Activated B cell treated with CpG ODN at 0.5 μM for 24 hours (primary cell): ENCODE data around the gene SACM1L. TPM values are rescaled to one million over a fixed set of nuclear protein-coding genes. Genes with fewer than 3 reads are reported as not detected.

Experiments used
- ATAC-seq: fragments of 200-7000 bp; cut with Tn5 transposase; one replicate; pipeline ENCODE4 v1.10.0; 2021; ENCODE audit warnings: low read depth, mild to moderate bottlenecking, moderate library complexity
- CTCF ChIA-PET: fragments of 350-600 bp; sonication (Branson Sonifier 250); formaldehyde crosslinking; loops from one replicate; lab custom pipeline; 2021; ENCODE audit warnings: antibody characterized with exemption; lab: Charles Lee
- POLR2A ChIA-PET: fragments of 350-600 bp; sonication (Branson Sonifier 250); formaldehyde crosslinking; loops from one replicate; lab custom pipeline; 2021; ENCODE audit warnings: antibody characterized with exemption; lab: Charles Lee
- DNase-seq: peaks from one replicate; pipeline ENCODE4 v3.0.0; 2022
- H3K27ac Mint-ChIP-seq: one replicate; pipeline ENCODE4 v1.8.0; 2020; ENCODE audit warnings: mixed read lengths
- H3K27me3 Mint-ChIP-seq: one replicate; pipeline ENCODE4 v1.8.0; 2021; ENCODE audit warnings: mixed read lengths
- H3K36me3 Mint-ChIP-seq: one replicate; pipeline ENCODE4 v1.8.0; 2021; ENCODE audit warnings: low read depth, mixed read lengths
- H3K4me1 Mint-ChIP-seq: one replicate; pipeline ENCODE4 v1.8.0; 2021; ENCODE audit warnings: mixed read lengths
- H3K4me3 Mint-ChIP-seq: one replicate; pipeline ENCODE4 v1.8.0; 2020; ENCODE audit warnings: mild to moderate bottlenecking, mixed read lengths
- H3K9me3 Mint-ChIP-seq: one replicate; pipeline ENCODE4 v1.8.0; 2020; ENCODE audit warnings: mixed read lengths
- intact Hi-C: fragments of 100-400 bp; cut with micrococcal nuclease; formaldehyde crosslinking; loops from one replicate; pipeline ENCODE4 v1.15.1; 2024
- total RNA-seq: library from RNA; stranded (reverse); gene quantifications from 2 replicates; pipeline ENCODE4 v1.2.3, GENCODE V29; 2022
- TF ChIP-seq, protein P1 (sequence below): fragments of 200-600 bp; IDR thresholded peaks from one replicate; pipeline ENCODE4 v1.8.0; 2022; ENCODE audit warnings: antibody characterized with exemption, mild to moderate bottlenecking

Gene SACM1L
- total RNA-seq, 1 donor from 2014 or later: 55.5 TPM

DNA sequence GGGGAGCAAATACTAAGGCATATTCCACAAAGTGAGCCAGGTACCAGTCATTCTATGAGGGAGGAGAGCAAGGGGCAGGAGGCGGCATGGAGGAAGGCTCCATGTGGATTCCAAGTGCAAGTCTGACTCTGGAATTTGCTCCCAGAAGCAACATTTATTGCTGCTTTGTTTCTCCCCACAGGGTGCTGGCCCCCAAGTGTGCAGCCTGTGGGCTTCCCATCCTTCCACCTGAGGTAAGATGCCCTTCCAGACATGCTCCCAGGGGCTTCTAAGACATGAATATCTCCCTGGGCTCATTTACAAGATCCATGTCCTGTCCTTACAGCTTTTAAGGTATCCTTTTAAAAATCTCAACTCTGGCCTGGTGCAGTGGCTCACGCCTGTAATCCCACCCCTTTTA lies 15.9 kb upstream of the SACM1L start:
- no peak overlapping the region for H3K4me3 Mint-ChIP-seq
- no peak for ATAC-seq
- POLR2A ChIA-PET: no interaction called here
- H3K9me3 Mint-ChIP-seq: no peaks in the 10 kb centered on the region
- intact Hi-C loops: no loop called here
- H3K36me3 Mint-ChIP-seq: peaks cover 90% of the 10 kb centered on the region
- DNase-seq: no peak
- no peaks in the 10 kb centered on the region for H3K27me3 Mint-ChIP-seq
- no peak overlapping the region for H3K27ac Mint-ChIP-seq
- TF ChIP-seq, protein P1, sequence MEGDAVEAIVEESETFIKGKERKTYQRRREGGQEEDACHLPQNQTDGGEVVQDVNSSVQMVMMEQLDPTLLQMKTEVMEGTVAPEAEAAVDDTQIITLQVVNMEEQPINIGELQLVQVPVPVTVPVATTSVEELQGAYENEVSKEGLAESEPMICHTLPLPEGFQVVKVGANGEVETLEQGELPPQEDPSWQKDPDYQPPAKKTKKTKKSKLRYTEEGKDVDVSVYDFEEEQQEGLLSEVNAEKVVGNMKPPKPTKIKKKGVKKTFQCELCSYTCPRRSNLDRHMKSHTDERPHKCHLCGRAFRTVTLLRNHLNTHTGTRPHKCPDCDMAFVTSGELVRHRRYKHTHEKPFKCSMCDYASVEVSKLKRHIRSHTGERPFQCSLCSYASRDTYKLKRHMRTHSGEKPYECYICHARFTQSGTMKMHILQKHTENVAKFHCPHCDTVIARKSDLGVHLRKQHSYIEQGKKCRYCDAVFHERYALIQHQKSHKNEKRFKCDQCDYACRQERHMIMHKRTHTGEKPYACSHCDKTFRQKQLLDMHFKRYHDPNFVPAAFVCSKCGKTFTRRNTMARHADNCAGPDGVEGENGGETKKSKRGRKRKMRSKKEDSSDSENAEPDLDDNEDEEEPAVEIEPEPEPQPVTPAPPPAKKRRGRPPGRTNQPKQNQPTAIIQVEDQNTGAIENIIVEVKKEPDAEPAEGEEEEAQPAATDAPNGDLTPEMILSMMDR: no peak
- peaks cover 15% of the 10 kb centered on the region for H3K4me1 Mint-ChIP-seq
- CTCF ChIA-PET: no interaction called here

DNA sequence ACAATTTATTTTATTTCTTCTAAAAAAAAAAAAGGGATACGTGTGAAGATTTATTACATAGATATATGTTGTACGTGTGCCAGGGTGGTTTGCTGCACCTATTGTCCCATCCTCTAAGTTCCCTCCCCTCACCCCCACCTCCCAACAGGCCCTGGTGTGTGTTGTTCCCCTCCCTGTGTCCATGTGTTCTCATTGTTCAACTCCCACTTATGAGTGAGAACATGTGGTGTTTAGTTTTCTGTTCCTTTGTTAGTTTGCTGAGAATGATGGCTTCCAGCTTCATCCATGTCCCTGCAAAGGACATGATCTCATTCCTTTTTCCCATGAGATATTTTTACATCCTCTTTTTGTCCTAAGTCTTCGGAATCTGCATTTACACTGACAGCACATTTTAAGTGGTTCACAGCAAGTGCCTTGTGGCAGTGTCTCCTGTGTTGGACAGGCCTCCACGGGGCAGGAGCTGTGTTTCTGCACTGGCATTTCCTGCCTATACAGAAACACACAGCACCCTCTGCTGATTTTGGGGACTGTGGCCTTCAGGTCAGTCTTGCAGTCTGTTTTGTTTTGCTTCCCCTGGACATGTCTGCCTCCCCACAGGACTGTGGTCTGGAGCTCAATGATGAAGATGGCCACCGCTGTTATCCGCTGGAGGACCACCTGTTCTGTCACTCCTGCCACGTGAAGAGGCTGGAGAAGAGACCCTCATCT lies 12.7 kb upstream of the SACM1L start:
- CTCF ChIA-PET: interaction anchor here (0.9 kb wide), 1 partner anchor 20 kb away, joined by 3 read pairs; no protein-coding TSS in a partner anchor
- DNase-seq (no peak), ATAC-seq (no peak)
- no peaks in the 10 kb centered on the region for H3K9me3 Mint-ChIP-seq
- TF ChIP-seq, protein P1: no peak
- no peaks in the 10 kb centered on the region for H3K27me3 Mint-ChIP-seq
- H3K4me3 Mint-ChIP-seq: no peak overlapping the region
- intact Hi-C loops: no loop called here
- POLR2A ChIA-PET: no interaction called here
- peak overlapping the region; percentile 74 for H3K27ac Mint-ChIP-seq
- H3K36me3 Mint-ChIP-seq: peaks cover 89% of the 10 kb centered on the region
- peaks cover 25% of the 10 kb centered on the region for H3K4me1 Mint-ChIP-seq

DNA sequence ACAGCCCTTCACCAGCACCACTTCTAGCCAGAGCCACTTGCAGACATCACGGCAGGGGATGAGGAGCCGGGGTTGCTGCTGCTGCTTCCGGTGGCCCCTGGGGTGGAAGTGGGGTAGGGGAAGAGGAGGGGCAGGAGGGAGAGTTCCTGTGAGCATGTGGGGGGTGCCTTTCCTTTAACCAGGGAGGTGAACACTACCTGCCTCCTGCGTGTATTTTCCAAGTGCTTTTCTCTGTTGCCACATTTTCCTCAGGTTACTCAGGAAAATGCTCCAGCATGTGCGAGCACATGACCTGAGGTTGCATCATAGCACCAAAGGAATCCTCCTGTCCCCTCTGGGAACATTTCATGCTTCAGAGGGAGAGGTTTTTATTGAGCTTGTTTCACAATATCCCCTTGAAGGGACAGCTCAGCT lies 12.2 kb upstream of the SACM1L start:
- ATAC-seq: peak; percentile 50
- H3K9me3 Mint-ChIP-seq: no peaks in the 10 kb centered on the region
- TF ChIP-seq, protein P1: no peak
- intact Hi-C loops: no loop called here
- no peak overlapping the region for H3K4me3 Mint-ChIP-seq
- peaks cover 25% of the 10 kb centered on the region for H3K4me1 Mint-ChIP-seq
- CTCF ChIA-PET: interaction anchor here (0.9 kb wide), 1 partner anchor 21 kb away, joined by 3 read pairs; no protein-coding TSS in a partner anchor
- peak overlapping the region; percentile 74 for H3K27ac Mint-ChIP-seq
- H3K27me3 Mint-ChIP-seq: no peaks in the 10 kb centered on the region
- H3K36me3 Mint-ChIP-seq: peaks cover 86% of the 10 kb centered on the region
- no peak for DNase-seq
- POLR2A ChIA-PET: no interaction called here

DNA sequence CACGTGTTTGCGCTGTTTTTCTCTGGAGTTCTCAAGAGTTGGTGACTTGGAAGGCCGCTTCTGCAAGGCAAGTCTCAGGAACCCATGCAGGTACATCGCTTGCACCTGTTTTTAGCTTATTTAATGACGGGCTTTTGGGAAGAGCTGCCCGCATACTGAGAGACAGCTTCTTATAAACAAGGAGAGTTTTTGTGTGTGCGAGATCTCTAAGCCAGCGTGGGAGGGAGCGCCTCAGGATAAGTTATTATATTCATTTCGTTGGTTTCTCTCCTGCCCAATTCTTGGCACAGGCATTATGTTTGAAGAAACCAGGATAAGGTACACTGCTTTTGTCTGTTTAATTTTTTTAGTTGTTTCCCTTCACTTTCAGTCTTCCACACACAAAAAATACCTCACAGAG lies 11.4 kb upstream of the SACM1L start:
- CTCF ChIA-PET: interaction anchor here (1.2 kb wide), 1 partner anchor 18 kb away, joined by 4 read pairs; no protein-coding TSS in a partner anchor
- TF ChIP-seq, protein P1: no peak
- Mint-ChIP-seq H3K27ac (peak overlapping the region; percentile 74), H3K4me3 (no peak overlapping the region), H3K4me1 (peaks cover 25% of the 10 kb centered on the region), H3K36me3 (peaks cover 82% of the 10 kb centered on the region), H3K9me3 (no peaks in the 10 kb centered on the region), H3K27me3 (no peaks in the 10 kb centered on the region)
- POLR2A ChIA-PET: no interaction called here
- DNase-seq: no peak
- intact Hi-C loops: no loop called here
- no peak for ATAC-seq

DNA sequence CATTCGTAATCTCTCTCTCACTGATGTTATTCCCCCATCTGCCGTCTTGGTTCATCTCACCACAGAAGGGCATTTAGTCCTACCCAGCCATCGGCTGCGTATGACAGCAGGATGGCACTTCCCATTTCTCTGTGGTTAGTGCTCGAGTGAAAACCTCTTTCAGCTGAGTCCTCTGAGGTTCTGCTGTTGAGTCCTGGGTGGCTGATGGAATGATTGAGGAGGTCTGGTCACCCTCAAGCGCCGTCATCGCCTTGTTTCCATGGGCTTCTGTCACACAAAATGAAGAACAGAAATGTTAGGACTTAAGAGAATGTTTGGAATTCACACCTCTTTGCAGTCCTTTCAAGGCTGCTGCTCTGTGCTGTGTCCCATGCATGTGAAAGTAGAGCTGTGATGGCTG lies 9.4 kb upstream of the SACM1L start:
- no peak for DNase-seq
- Mint-ChIP-seq H3K27me3 (no peaks in the 10 kb centered on the region), H3K27ac (peak overlapping the region; percentile 81), H3K36me3 (peaks cover 69% of the 10 kb centered on the region), H3K9me3 (no peaks in the 10 kb centered on the region), H3K4me3 (no peak overlapping the region), H3K4me1 (peaks cover 25% of the 10 kb centered on the region)
- ATAC-seq: peak; percentile 56
- TF ChIP-seq, protein P1: no peak
- ChIA-PET CTCF (no interaction called here), POLR2A (interaction anchor here (1.6 kb wide), 1 partner anchor 10 kb away, joined by 8 read pairs; the partner anchor contains the start of gene SACM1L)
- intact Hi-C loops: no loop called here
